ENCODE data around the gene DPF3. TPM values are rescaled to one million over a fixed set of nuclear protein-coding genes. Genes with fewer than 3 reads are reported as not detected.

DPF3 gene
- total and polyA plus RNA-seq, 7 donors = 2.3 to 25.3 (median 19.4) TPM

- Histone ChIP-seq H3K4me1 (peaks cover 24% of the 10 kb centered on the region), H3K4me3 (no peak overlapping the region), H3K27ac (peak overlapping the region; percentile 56), H3K9me3 (no peaks in the 10 kb centered on the region), H3K27me3 (ENCODE audit: insufficient read depth in 3 of 3, low read length in 2 of 3) (peaks cover 0 to 2% (median 0%) of the 10 kb centered on the region in 3 donors), H3K36me3 (ENCODE audit: insufficient read depth in 1 of 2, low read depth in 1 of 2) (no peaks in the 10 kb centered on the region)
- DNase-seq = no peak
- ATAC-seq = no peak
- intact Hi-C loops (cut with DNase I) = no loop called here
- no peak for TF ChIP-seq CTCF (IDR thresholded peaks at IDR 0.05)
- WGBS, 3 donors = 64 to 69% (median 68%) methylated on average over 4 of the region's 4 CpGs
Measured at GRCh38 chr14:72634691-72635616, 258.9 kb downstream of the DPF3 start.

GRCh38 chr14:72633551-72633950 lies 260.4 kb downstream of the DPF3 start:
- no peaks in the 10 kb centered on the region for H3K36me3 ChIP-seq (ENCODE audit: insufficient read depth in 1 of 2, low read depth in 1 of 2)
- ATAC-seq = peak; percentile 77 to 92 (median 88)
- 30 to 46% (median 36%) methylated on average over 5 of the region's 5 CpGs for WGBS, 3 donors
- H3K27ac ChIP-seq = peak overlapping the region; percentile 47
- no peak overlapping the region for H3K4me3 ChIP-seq
- intact Hi-C loops (cut with DNase I) = no loop called here
- H3K4me1 ChIP-seq = peaks cover 24% of the 10 kb centered on the region
- no peaks in the 10 kb centered on the region for H3K9me3 ChIP-seq
- DNase-seq = no peak
- H3K27me3 ChIP-seq (ENCODE audit: insufficient read depth in 3 of 3, low read length in 2 of 3) = peaks cover 0 to 2% (median 0%) of the 10 kb centered on the region in 3 donors
- no peak for TF ChIP-seq CTCF (IDR thresholded peaks at IDR 0.05)

GRCh38 chr14:72632727-72633126 lies 261.2 kb downstream of the DPF3 start:
- no peak for DNase-seq
- Histone ChIP-seq H3K4me3 (no peak overlapping the region), H3K36me3 (ENCODE audit: insufficient read depth in 1 of 2, low read depth in 1 of 2) (no peaks in the 10 kb centered on the region), H3K4me1 (peaks cover 24% of the 10 kb centered on the region), H3K27me3 (ENCODE audit: insufficient read depth in 3 of 3, low read length in 2 of 3) (peaks cover 0 to 2% (median 0%) of the 10 kb centered on the region in 3 donors), H3K27ac (peak overlapping the region; percentile 47), H3K9me3 (no peaks in the 10 kb centered on the region)
- intact Hi-C loops (cut with DNase I) = no loop called here
- 38 to 62% (median 48%) methylated on average over 1 of the region's 1 CpG for WGBS, 3 donors
- TF ChIP-seq CTCF (IDR thresholded peaks at IDR 0.05) = no peak
- ATAC-seq = no peak

- Histone ChIP-seq H3K4me1 (peaks cover 21% of the 10 kb centered on the region), H3K9me3 (peaks cover 8% of the 10 kb centered on the region), H3K4me3 (no peak overlapping the region), H3K36me3 (ENCODE audit: insufficient read depth in 1 of 2, low read depth in 1 of 2) (no peaks in the 10 kb centered on the region), H3K27me3 (ENCODE audit: insufficient read depth in 3 of 3, low read length in 2 of 3) (peaks cover 0 to 2% (median 0%) of the 10 kb centered on the region in 3 donors), H3K27ac (no peak overlapping the region)
- WGBS, 3 donors = 66 to 96% (median 96%) methylated on average over 1 of the region's 1 CpG
- TF ChIP-seq CTCF (IDR thresholded peaks at IDR 0.05) = no peak
- ATAC-seq (no peak), DNase-seq (no peak)
- intact Hi-C loops (cut with DNase I) = no loop called here
Measured at GRCh38 chr14:72631401-72631800, 262.5 kb downstream of the DPF3 start.
